Amygdala (tissue), 56 donors: ENCODE data around the gene CHMP6.

ENCODE experiments used
- DNase-seq, 56 donors: peaks; one replicate each; lab custom pipeline; 2025; lab: John Stamatoyannopoulos, UW

Gene CHMP6

DNA sequence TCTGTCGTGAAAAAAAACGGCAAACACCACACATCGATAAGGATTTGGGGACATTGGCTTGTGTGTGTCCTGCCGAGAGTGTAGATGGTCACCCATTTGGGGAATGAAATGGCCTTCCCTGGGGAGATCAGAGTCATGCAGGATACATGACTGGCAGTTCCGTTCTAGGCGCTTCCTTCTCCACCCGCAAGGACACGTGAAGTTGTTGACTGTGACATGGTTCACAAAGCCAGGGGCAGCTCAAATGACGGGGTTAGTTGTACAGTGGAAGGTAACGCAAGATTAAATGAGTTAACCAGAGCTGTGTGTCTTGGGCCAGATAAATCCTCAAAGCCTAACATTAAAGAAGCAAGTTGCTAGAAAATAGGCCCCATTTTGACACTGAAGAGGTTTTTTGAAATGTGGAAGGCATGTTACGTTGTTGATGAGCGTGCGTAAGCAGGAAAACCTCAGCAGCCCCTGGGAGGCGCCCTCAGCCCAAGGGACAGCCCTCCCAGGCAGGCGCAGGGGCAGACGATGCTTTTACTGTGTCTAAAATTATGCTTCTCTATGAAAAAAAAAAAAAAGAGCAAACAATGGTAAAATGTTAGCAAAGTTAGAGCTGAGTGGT, 35.9 kb upstream of the CHMP6 start:
- no peak for DNase-seq

DNA sequence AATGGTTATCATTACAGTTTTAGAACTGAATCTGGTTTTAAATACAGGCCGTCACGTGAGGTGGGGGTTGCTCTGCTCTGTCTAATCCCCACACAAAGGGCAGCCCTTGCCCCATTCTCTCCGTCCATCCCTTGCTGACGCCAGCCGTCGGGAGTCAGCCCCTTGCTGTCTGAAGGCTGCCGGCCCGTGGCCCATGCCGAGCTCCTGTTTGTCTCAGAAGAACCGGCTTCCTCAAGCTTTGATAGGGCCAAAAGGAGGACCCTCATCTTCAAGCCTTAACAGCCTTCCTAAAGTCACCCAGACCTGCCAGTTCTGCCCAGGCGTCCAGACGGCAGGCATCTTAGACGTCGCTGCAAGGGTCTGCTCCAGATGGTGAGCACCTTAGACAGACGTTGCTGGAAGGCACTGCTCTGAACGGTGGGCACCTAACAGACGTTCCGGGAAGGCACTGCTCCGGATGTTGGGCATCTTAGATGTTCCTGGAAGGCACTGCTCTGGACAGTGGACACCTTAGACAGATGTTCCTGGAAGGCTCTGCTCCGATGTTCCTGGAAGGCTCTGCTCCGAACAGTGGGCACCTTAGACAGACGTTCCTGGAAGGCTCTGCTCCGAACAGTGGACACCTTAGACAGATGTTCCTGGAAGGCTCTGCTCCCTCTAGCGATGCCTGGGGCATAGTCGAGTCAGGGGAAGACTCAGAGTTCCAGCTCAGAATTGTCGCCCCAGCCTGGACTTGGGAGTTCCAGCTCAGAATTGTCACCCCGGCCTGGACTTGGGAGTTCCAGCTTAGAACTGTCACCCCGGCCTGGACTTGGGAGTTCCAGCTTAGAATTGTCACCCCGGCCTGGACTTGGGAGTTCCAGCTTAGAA, 35.1 kb upstream of the CHMP6 start:
- no peak for DNase-seq

DNA sequence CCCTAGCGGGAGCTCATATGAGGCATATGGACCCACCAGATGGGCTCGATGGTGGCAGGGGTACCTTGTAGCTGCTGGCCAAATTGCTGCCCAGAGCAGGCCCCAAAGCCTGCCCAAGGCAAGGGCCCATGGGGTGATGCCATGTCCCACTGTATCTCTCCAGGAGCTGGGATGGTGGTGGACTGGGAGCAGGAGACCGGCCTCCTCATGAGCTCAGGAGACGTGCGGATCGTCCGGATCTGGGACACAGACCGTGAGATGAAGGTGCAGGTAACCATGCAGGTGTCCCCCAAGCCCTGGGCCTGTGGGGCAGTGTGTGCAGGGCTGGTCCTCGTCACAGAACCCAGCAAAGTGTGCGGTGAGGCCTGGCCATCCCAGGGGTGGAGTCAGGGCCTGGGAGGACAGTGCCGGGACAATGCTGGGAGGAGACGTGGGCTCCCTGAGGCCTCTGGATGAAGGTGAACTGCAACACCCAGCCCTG, 34.1 kb upstream of the CHMP6 start:
- no peak for DNase-seq

DNA sequence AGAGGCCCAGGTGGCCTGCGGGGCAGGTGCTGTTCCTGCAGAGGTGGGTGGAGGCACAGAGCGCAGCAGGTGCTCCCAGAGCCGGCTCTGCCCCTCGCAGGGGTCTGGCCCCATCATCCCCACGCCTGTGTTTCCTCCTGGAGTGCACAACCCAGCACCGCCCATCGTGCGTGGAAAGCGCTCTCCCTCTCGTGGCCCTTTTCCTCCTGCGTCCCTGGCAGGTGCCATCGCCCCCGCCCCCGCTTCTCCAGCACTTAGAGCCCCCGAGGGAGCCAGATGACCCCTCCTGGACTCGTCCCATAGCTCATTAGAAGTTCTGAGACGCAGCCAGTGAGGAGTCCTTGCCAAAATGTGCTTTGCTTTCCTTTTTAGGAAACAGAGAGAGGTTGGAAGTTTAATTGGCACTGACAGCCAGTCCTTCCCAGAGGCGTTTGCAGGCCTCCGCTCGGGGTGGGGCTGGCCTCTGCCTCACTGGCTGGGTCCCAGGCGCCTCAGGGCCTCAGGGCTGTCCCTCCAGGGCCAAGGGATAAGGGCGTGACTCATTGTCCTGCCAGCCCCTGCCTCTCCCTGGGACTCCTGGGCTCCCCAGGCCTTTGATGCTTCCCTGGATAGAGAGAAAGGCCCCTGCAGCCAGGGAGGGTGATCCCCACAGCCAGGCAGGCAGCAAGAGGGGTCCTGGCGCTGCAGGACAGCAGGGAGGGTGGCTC, 32.2 kb upstream of the CHMP6 start:
- DNase-seq = peak in 43 of 56 donors; percentile 8 to 87 (median 53)

DNA sequence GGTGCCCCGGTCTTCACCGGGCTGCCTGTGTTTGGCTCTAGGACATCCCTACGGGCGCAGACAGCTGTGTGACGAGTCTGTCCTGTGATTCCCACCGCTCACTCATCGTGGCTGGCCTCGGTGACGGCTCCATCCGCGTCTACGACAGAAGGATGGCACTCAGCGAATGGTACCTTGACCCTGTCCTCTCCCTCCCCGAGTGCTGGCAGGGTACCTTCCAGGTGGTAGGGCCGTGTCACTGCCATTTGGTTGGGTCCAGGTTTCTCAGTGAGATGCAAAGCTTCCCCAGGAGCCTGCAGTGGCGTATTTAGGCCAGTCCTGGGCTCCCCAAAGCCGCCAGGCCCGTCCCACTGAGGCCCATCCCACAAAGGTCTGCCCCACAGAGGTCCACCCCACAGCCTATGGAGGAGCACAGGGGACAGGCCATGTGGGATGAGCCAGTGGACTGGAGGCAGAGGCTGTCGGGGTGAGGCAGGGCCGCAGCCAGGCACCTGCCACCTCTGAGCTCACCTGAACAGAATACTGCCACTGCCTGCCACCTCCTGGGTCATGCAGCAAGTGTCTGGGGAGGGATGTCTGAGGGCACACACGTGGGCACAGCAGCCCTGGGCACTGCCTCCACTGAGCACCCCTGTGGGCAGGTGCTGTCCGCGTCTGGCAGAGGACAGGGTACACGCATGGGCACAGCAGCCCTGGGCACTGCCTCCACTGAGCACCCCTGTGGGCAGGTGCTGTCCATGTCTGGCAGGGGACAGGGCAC, 31.4 kb upstream of the CHMP6 start:
- DNase-seq = no peak

DNA sequence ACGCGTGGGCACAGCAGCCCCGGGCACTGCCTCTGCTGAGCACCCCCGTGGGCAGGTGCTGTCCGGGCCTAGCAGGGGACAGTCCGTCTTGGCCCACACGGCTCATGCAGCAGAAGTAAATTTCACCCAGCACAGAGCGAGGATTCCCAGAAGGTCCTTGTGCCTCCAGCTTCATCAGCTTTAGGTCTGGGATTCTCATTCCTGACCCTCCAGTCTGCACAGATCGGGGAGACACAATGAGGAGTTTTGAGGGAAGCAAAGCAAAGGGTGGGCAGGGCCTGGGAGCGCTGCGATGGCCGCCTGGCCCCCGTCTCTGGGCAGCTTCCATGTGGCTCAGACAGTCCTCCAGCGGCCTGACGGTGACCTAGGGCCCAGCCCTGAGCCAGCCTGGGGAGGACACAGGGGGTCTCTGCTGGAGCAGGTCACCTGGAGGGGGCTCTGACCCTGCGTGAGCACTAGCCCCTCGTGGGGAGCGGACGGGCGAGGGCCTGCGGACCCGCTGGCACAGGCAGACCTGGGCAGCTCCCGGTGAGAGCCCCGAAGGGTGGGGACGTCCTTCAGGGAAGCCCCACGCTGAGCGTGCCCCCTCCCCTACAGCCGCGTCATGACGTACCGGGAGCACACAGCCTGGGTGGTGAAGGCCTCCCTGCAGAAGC, 30.7 kb upstream of the CHMP6 start:
- no peak for DNase-seq

DNA sequence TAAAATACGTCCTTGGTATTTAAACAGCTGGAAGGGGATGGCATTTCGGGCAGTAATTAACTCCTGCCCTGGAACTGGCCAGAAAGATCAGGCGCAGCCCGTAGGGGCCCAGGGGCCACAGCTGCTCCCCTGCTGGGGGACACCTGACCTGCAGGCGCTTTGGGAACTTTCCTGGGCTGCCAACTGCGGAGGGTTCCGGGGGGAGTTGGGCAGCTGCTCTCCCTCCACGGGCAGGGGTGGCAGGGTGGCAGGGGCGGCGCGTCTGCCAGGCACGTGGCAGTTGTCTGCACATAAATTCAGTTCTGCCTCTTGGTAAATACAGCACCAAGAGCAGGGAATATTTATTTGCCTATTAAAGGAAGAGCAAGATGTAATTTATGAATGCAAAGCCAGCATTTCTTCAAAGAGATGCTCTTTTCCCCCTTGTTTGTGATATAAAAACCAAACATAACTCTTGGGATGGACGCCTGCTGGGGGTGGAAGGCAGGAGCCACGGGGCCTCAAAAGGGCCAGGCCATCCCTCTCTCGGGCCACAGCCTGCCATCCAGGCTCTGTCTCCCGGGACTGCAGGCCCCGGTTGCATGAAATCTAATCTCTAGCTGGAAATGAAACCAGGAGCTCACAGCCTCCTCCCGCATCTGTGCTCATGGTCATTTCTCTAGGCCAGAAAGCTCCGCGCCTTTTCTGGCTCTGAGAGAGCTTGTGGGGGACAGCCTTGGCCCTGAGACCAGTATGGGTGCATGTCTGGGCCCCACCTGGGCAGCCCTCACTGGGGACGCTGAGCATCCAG, 29.9 kb upstream of the CHMP6 start:
- DNase-seq = no peak

DNA sequence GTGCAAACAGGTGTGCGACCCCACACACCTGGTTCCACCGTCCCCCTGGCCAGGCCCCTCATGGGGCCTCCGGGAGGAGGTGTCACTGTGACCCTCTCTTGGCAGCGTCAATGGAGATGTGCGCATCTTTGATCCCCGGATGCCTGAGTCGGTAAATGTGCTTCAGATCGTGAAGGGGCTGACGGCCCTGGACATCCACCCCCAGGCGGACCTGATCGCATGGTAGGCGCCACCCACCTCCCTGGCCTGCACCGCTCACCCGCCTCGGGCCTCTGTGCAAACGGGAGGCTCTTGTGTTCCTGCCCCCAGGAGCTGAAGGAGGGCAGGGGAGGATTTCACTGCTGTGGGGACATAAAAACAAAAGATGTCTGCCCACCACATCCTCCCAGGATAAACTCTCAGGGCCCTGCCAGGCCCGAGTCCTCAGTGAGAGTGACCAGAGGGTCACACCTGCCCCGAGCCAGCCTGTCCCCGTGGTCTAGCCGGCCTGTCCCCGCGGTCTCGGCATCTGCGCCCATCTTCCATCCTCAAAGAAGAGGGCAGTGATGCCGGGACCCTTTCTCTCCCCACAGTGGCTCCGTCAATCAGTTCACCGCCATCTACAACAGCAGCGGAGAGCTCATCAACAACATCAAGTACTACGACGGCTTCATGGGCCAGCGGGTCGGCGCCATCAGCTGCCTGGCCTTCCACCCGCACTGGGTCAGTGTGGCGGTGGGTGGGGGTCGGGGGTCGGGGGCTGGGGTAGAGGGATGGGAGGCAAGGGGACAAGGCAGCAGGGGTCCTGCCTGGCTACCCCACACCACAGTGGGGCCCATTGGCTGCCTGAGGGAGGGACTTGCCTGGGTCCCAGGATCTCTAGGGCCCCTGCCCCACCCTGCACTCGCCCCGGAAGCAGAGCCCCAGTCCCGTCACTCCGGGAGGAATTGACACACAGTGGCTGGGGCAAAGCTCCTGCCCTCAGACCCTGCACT, 29.0 kb upstream of the CHMP6 start:
- DNase-seq = no peak

DNA sequence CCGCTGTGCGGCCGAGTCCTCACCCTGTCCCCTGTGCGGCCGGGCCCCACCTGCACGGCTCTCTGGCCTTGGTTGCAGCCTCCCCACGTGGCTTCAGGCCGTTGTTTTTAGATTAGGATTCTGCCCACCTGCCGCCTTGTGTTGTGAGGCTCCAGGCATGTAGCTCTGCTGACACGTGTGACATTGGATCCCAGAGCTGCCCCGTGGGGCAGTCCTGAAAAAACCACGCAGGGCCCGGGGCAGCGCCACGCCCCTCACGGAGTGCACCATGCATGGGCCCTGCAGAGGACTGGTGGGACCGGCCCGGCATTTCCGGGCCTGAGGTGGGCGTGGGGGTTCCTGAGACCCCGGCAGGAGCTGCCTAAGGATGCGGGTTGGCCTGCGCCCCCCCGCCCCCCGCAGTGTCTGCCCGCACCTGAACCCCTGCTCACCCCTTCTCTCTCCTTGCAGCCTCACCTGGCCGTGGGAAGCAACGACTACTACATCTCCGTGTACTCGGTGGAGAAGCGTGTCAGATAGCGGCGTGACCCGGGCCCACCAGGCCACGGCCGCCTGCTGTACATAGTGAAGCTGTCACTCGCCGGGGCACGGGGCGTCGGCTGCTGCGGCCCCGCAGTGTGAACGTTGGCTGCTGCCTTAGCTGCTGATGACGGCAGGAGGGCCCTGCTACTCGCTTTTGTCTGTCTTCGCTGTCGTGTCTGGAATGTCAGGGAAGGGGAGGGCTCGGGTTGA, 27.7 kb upstream of the CHMP6 start:
- no peak for DNase-seq

DNA sequence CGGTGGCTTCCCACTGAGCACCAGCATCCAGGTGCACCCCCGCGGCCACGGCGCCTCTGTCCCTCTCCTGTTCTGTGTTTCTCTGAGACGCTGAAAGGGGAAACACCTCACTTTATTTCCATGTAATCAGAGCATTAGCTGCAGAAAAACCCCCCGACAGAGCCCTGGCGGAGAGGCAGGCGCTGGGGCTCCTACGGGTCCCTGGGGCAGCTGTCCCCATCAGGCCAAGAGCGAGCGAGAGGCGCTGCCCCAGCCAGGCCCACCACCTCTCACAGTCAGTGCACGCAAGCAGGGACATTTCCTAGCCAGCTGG, 27.1 kb upstream of the CHMP6 start:
- no peak for DNase-seq

DNA sequence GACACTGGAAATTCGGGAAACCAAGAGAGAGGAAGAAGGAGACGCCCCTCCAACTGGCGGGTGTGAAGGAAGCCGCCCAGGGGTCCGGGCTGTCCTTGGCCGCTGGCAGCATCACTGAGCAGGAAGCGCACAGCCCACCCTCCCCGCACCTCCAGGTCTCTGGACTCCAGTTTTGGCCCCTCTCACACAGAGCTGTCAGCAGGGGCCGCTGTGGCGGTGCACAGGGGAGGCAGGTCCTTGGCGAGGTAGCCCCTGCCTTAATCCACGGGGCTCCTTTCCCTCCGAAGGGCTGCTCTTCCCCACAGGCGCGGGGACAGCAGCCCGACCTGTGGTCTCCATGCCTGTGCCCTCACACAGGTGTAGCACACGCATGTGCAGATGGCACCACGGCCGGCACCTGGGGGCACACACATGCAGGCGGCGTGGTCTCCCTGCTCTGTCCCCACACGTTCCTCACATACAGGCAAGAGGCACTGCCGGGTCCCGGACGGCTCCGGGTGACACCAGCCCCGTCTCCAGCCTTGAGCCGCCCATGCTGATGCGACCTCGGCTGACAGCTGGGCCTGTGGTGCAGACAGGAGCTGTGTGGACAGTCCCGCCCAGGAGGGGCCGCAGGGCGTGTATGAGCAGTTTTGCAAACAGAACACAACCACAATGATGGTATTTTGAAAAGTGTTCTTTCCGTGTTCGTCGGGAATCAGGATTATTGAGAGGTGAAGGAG, 26.6 kb upstream of the CHMP6 start:
- no peak for DNase-seq

DNA sequence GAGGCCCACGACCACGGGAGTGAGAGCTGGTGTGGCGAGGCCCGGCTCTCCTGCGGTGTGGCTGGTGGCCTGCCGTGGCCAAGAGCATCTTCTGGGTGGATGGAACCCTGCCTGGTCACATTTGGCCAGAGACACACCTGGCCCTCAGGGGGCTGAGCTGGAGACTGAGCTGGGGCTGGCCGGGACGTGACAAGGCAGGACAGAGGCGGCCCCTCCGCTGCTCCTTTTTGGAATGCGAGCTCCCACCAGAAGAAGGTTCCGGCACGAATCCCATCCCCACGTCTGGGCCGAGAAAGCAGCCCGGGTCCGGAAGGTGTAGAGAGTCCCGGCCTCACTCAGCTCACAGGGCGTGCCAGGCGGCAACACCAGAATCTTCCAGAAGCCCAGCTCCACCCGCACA, 26.0 kb upstream of the CHMP6 start:
- DNase-seq = no peak

DNA sequence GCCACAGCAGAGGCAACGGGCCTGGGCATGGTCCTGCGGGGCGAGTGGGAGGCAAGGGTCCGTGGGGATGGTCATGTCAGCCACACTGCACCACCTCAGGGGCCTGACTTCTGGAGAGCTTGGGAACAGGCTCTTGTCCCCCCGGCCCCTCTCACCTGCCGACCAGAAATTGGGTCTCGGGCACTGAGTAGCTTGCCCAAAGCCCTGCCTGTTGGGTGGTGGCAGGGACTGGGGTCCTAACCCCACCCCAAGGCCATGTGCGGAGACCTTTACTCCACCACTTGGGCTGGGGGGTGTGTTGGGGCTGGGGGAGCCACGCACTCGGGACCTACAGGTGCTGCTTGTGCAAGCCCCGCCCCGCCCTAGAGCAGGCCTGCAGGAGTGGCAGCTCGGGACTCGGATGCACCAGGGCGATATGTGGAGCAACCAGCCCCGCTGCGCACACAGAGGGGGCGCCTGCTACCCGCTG, 24.2 kb upstream of the CHMP6 start:
- no peak for DNase-seq

DNA sequence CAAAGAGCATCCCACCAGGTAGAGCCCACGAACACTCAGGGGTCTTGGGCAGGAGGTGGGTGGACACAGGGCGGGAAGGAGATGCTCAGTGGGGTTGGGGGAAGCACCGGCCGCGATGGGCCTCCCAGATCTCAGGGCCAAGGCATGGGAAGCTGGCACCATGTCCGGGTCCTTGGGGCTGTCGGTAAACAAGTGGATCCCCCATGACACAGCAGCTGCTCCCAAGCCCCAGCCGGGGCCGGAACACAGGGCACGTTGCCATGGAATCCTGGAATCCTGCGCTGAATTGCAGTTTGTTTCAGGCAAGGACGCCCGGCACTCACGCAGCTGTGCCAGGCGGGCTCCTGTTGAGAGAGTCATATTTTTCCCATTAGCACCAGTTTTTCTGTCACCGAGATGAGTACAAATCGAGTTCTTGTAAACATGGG, 23.0 kb upstream of the CHMP6 start:
- peak in 51 of 56 donors; percentile 17 to 83 (median 55) for DNase-seq

DNA sequence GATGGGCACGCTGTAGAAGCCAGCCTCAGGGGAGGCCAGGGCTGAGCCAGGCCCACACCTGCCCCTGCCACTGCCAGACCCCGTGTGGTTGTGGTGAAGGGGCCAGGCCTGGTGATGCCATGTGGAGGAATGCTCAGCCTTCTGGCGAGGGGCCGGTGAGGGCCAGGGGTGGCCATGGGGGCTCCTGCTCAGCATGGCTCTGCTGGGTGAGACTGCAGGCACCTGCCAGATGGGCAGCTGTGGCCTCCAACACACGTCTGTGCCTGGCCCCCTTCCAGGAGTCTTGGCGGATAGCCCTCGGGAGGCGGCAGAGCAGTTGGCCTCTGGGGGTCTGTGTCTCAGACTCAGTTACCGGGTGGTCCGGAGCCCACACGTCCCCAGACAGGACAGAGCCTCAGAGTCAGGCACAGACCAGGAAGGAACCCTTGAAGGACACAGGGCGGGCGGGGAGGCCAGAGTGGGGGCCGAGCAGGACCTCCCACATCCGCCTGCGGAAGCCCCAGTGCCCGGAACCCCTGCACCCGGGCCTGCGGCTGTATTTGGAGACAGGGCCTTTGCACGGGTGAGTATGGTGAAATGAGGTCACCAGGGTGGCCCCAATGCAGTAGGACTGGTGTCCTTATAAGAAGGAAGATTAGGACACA, 22.5 kb upstream of the CHMP6 start:
- peak in 4 of 56 donors; percentile 51 to 72 (median 56) for DNase-seq

DNA sequence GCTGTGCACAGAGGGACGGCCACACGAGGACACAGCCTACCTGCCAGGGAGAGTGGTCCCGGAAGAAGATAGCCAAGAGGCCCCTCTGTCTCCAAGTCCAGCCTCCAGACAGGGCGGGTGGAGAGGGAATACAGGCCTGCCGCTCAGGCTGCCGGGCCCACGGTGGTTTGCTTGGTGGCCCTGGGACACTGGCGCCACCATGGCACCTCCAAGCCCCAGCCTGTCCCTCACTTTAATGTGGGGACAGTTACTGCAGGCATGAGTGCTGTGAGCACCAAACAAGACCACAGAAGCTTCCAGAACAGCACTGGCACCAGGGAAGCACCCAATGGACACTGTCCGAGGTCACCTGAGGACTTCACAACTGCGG, 22.0 kb upstream of the CHMP6 start:
- DNase-seq = no peak
